Hepatocyte (in vitro differentiated cells): Measurements from ENCODE around the gene STARD8. TPM values are rescaled to one million over a fixed set of nuclear protein-coding genes. Genes with fewer than 3 reads are reported as not detected.

Source experiments
- DNase-seq: peaks from one replicate; pipeline ENCODE4 v3.0.0-alpha.2; 2016; ENCODE audit warnings: low spot score
- H2AFZ ChIP-seq: fragments of 200-600 bp; sonication (generic); 2 replicates; pipeline ENCODE4 v1.6.0; 2016; ENCODE audit warnings: antibody characterized with exemption, mild to moderate bottlenecking
- H3K27ac ChIP-seq: fragments of 200-600 bp; sonication (generic); 2 replicates; pipeline ENCODE4 v1.5.1; 2016; ENCODE audit warnings: mild to moderate bottlenecking
- H3K27me3 ChIP-seq: fragments of 200-600 bp; sonication (generic); 2 replicates; pipeline ENCODE4 v1.6.1; 2016
- H3K36me3 ChIP-seq: fragments of 200-600 bp; sonication (generic); replicated peaks from 2 replicates; pipeline ENCODE4 v1.5.1; 2016; ENCODE audit warnings: low read depth; ENCODE audit not compliant: insufficient read depth
- H3K4me1 ChIP-seq: fragments of 200-600 bp; sonication (generic); 2 replicates; pipeline ENCODE4 v1.5.1; 2016; ENCODE audit warnings: mild to moderate bottlenecking, moderate library complexity; ENCODE audit not compliant: insufficient read depth
- H3K4me2 ChIP-seq: fragments of 200-600 bp; sonication (generic); 2 replicates; pipeline ENCODE4 v1.6.0; 2016
- H3K4me3 ChIP-seq: fragments of 200-600 bp; sonication (generic); 2 replicates; pipeline ENCODE4 v1.5.1; 2016; ENCODE audit warnings: mild to moderate bottlenecking
- H3K79me2 ChIP-seq: fragments of 200-600 bp; sonication (generic); 2 replicates; pipeline ENCODE4 v1.6.0; 2017; ENCODE audit warnings: mild to moderate bottlenecking
- H3K9me2 ChIP-seq: fragments of 200-600 bp; sonication (generic); replicated peaks from 2 replicates; pipeline ENCODE4 v1.6.0; 2017; ENCODE audit warnings: mild to moderate bottlenecking; ENCODE audit not compliant: insufficient read depth
- H3K9me3 ChIP-seq: fragments of 200-600 bp; sonication (generic); 2 replicates; pipeline ENCODE4 v1.5.1; 2016; ENCODE audit warnings: low read depth, mild to moderate bottlenecking
- H4K20me1 ChIP-seq: fragments of 200-600 bp; sonication (generic); 2 replicates; pipeline ENCODE4 v1.6.0; 2016; ENCODE audit warnings: mild to moderate bottlenecking; ENCODE audit not compliant: insufficient read depth, poor library complexity, severe bottlenecking
- CTCF ChIP-seq: fragments of 200-600 bp; sonication (generic); IDR thresholded peaks from 2 replicates; pipeline ENCODE4 v1.5.1; 2016; ENCODE audit warnings: antibody characterized with exemption, mild to moderate bottlenecking; ENCODE audit not compliant: poor library complexity
- EZH2 ChIP-seq: fragments of 200-600 bp; sonication (generic); IDR thresholded peaks from 2 replicates; pipeline ENCODE4 v1.6.1; 2016; ENCODE audit warnings: antibody characterized with exemption, mild to moderate bottlenecking, borderline replicate concordance
- EZH2phosphoT487 ChIP-seq: fragments of 200-600 bp; sonication (generic); IDR thresholded peaks from one replicate; pipeline ENCODE4 v1.6.1; 2018; ENCODE audit warnings: antibody characterized with exemption, mild to moderate bottlenecking, low read depth, moderate library complexity; ENCODE audit not compliant: unreplicated experiment, severe bottlenecking
- WGBS: methylation state at CpG from one replicate; pipeline ENCODE4 v1.1.6; 2016; ENCODE audit warnings: low lambda C conversion rate; ENCODE audit errors: missing lambda C conversion rate; 5-methylcytosine and 5-hydroxymethylcytosine counted together
- polyA plus RNA-seq: library from polyadenylated mRNA; unstranded; fragments of >200 nt; fragmentation: Nextera tagmentation; extraction: Ambion mirVana; gene quantifications from 2 replicates; pipeline ENCODE4 v1.2.1, GENCODE V29; 2016
- total RNA-seq: library from RNA; depleted of rRNA; stranded (reverse); fragments of >200 nt; gene quantifications from 2 replicates; pipeline ENCODE4 v1.2.3, GENCODE V29; 2014

Gene STARD8
- total and polyA plus RNA-seq, 2 experiments from 2014 or later: 1.1 to 3.3 TPM

GRCh38 chrX:68644861-68645260 is 2.6 kb upstream of the STARD8 start:
- no peaks in the 10 kb centered on the region for H4K20me1 ChIP-seq
- H3K4me3 ChIP-seq: no peak overlapping the region
- no peaks in the 10 kb centered on the region for H3K36me3 ChIP-seq
- no peaks in the 10 kb centered on the region for H3K4me1 ChIP-seq
- no peaks in the 10 kb centered on the region for H3K9me3 ChIP-seq
- no peaks in the 10 kb centered on the region for H3K9me2 ChIP-seq
- no peak overlapping the region for H3K27ac ChIP-seq
- H2AFZ ChIP-seq: no peak overlapping the region
- no peak for TF ChIP-seq EZH2phosphoT487
- no peak for TF ChIP-seq EZH2
- TF ChIP-seq CTCF: no peak
- H3K27me3 ChIP-seq: no peaks in the 10 kb centered on the region
- DNase-seq: no peak
- H3K79me2 ChIP-seq: no peaks in the 10 kb centered on the region
- WGBS: 61% methylated on average over 2 of the region's 2 CpGs
- no peak overlapping the region for H3K4me2 ChIP-seq

- H3K4me2 ChIP-seq: no peak overlapping the region
- H3K36me3 ChIP-seq: no peaks in the 10 kb centered on the region
- H3K9me2 ChIP-seq: no peaks in the 10 kb centered on the region
- H3K4me3 ChIP-seq: no peak overlapping the region
- no peaks in the 10 kb centered on the region for H3K27me3 ChIP-seq
- no peak for DNase-seq
- no peaks in the 10 kb centered on the region for H3K4me1 ChIP-seq
- no peaks in the 10 kb centered on the region for H3K79me2 ChIP-seq
- 86% methylated on average over 1 of the region's 1 CpG for WGBS
- H3K27ac ChIP-seq: no peak overlapping the region
- H3K9me3 ChIP-seq: no peaks in the 10 kb centered on the region
- TF ChIP-seq EZH2phosphoT487: no peak
- TF ChIP-seq CTCF: no peak
- TF ChIP-seq EZH2: no peak
- H4K20me1 ChIP-seq: no peaks in the 10 kb centered on the region
- H2AFZ ChIP-seq: no peak overlapping the region
Measured at GRCh38 chrX:68646421-68646820, 1.0 kb upstream of the STARD8 start.

GRCh38 chrX:68648960-68649359 is 1.5 kb downstream of the STARD8 start:
- no peak for DNase-seq
- 44% methylated on average over 5 of the region's 5 CpGs for WGBS
- H3K79me2 ChIP-seq: no peaks in the 10 kb centered on the region
- no peaks in the 10 kb centered on the region for H3K4me1 ChIP-seq
- no peaks in the 10 kb centered on the region for H3K36me3 ChIP-seq
- no peak overlapping the region for H3K4me2 ChIP-seq
- no peaks in the 10 kb centered on the region for H3K27me3 ChIP-seq
- H3K27ac ChIP-seq: no peak overlapping the region
- H2AFZ ChIP-seq: no peak overlapping the region
- no peaks in the 10 kb centered on the region for H3K9me2 ChIP-seq
- TF ChIP-seq EZH2: no peak
- TF ChIP-seq EZH2phosphoT487: no peak
- TF ChIP-seq CTCF: no peak
- no peaks in the 10 kb centered on the region for H3K9me3 ChIP-seq
- no peaks in the 10 kb centered on the region for H4K20me1 ChIP-seq
- H3K4me3 ChIP-seq: no peak overlapping the region

- TF ChIP-seq EZH2 (no peak), EZH2phosphoT487 (no peak), CTCF (no peak)
- 85% methylated on average over 2 of the region's 3 CpGs for WGBS
- no peaks in the 10 kb centered on the region for H3K36me3 ChIP-seq
- no peak overlapping the region for H3K4me2 ChIP-seq
- no peaks in the 10 kb centered on the region for H3K27me3 ChIP-seq
- no peaks in the 10 kb centered on the region for H3K79me2 ChIP-seq
- H3K27ac ChIP-seq: no peak overlapping the region
- no peaks in the 10 kb centered on the region for H3K9me2 ChIP-seq
- H3K9me3 ChIP-seq: no peaks in the 10 kb centered on the region
- H3K4me3 ChIP-seq: no peak overlapping the region
- no peak for DNase-seq
- H4K20me1 ChIP-seq: no peaks in the 10 kb centered on the region
- H3K4me1 ChIP-seq: no peaks in the 10 kb centered on the region
- no peak overlapping the region for H2AFZ ChIP-seq
Measured at GRCh38 chrX:68650491-68650890, 3.0 kb downstream of the STARD8 start.
